T-helper 2 cell (primary cell): ENCODE data around the gene KCNQ1OT1.

Source experiments
- DNase-seq, 5 experiments: peaks; one replicate each; pipeline versions ENCODE4 v3.0.0 to v3.0.0-alpha.2; 2012 to 2022

Gene KCNQ1OT1

DNA sequence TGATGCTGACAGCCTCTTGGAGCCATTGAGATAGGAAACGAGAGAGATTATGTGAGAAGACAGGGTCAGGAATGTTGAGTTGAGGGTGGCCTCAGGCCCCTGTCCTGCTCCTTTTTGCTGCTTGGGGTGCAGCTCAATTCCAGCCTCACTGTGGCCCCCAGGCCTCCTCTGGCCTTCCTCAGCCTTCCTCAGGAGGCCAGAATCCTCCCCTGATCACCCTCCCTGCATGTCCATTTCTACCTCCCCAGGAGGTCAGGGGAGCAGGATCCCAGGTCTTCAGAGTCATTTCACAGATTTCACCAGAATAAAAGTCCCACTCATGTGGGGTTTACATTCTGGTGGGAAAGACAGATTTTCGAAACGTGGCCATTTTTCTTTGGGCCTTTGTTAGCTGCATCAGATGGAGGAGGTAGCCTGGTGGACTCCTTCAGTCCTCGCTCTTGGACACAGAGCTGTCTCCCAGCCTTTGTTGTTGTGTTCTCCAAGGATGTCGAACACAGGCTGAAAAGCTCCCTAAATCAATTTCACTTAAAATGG lies 2.2 kb upstream of the KCNQ1OT1 start:
- no peak for DNase-seq

GRCh38 chr11:2701230-2701629 lies 1.4 kb upstream of the KCNQ1OT1 start:
- no peak for DNase-seq

- DNase-seq: peak in 3 of 5 experiments; percentile 3 to 51 (median 14)
These were observed 819 bp upstream of the KCNQ1OT1 start for GRCh38 chr11:2700415-2701211.

DNA sequence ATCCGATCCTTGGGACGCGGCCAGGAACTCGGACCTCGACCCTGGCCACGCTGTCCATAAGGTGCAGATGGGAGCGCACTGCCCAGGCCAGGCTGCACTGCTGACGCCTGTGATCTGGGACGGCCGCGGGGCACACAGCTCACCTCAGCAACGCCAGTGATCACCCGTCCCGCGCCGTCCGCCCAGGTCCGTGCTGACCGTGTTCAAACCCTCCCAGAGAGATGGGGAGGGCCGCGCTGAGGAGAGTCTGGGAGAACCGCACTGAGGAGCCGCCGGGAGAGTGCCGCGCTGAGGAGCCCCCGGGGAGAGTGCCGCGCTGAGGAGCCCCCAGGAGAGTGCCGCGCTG lies 636 bp downstream of the KCNQ1OT1 start:
- peak in 1 of 5 experiments; percentile 15 for DNase-seq

- no peak for DNase-seq
These were observed 1.2 kb downstream of the KCNQ1OT1 start for GRCh38 chr11:2698386-2699184.

DNA sequence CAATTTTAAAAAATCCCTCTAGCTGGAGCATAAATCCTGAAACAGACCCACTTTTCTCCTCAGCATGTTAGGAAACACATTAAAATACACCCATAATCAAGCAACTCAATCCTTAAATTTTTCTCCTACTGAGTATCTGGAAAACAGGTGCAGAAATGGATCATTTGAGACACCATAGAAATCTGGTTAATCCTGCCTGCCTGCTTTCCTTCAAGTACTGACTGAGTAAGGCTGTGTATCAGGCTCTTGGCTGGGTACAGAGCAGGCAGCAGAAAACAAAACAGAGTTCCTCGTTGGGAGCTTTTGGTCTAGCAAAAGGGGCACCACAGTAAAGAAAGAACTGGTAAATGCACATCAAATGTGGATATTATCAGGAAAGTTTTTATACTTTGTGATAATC lies 1.9 kb downstream of the KCNQ1OT1 start:
- DNase-seq: no peak

GRCh38 chr11:2696455-2696854 lies 3.3 kb downstream of the KCNQ1OT1 start:
- DNase-seq: no peak

DNA sequence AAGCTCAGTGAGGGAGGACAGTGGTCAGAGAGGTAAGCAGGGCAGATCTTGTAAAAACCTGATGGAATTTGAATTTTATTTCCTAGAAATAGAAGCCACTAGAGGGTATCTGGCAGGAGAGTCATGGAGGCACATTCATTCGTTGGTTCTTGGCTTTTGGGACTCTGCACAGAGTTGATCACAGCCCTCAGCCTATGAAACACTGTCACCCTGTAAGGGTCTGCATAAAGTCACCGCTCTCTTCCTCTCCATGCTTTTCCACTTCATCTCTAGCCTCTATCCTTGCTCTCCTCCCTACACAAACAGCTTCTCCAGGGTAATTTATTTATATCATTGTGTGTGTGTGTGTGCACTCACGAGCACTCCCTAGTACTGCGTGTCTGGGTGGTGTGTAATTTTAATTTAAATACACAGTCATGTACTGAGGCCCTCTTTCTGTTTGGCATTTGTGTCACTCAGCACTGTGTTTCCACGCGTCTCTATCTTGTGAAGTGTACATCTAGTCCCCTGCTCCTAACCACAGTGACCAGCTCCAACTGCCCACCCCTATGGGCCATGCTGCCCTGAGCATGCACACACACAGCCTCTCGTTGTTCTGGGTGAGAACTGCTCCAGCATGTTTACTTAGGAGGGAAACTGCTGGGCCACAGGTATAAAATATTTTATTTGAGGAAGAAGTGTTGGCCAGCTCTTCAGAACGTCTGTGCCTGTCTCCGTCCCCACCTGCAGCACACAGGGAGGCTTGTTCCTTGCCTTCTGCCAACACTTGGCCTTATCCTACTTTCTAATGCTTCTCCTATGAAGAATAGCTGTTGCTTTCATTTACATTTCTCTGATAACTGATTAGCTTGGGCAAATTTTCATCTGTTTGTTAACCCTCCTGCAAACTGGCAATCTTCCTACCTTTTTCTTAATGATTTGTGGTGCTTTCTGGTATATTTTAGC lies 4.5 kb downstream of the KCNQ1OT1 start:
- DNase-seq: no peak

DNA sequence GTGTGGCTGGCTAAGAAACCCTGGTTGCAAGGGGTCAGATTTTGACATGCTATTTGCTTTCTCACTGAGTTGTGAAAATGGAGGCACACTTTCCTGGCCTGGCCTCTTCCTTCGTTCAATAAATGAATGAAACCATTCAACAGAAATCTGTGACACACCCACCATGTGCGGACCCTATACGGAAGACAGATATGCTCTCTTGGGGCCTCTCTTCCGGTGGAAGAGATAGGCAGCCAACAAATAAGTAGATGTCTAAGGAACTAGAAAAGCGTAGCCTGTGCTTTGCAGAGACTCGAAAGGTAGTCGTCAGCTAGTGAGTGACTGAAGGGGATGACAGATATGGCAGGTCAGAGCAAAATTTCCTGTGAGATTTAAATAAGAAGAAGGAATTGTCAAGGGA lies 5.3 kb downstream of the KCNQ1OT1 start:
- no peak for DNase-seq

- no peak for DNase-seq
These were observed 6.2 kb downstream of the KCNQ1OT1 start for GRCh38 chr11:2693271-2694261.

DNA sequence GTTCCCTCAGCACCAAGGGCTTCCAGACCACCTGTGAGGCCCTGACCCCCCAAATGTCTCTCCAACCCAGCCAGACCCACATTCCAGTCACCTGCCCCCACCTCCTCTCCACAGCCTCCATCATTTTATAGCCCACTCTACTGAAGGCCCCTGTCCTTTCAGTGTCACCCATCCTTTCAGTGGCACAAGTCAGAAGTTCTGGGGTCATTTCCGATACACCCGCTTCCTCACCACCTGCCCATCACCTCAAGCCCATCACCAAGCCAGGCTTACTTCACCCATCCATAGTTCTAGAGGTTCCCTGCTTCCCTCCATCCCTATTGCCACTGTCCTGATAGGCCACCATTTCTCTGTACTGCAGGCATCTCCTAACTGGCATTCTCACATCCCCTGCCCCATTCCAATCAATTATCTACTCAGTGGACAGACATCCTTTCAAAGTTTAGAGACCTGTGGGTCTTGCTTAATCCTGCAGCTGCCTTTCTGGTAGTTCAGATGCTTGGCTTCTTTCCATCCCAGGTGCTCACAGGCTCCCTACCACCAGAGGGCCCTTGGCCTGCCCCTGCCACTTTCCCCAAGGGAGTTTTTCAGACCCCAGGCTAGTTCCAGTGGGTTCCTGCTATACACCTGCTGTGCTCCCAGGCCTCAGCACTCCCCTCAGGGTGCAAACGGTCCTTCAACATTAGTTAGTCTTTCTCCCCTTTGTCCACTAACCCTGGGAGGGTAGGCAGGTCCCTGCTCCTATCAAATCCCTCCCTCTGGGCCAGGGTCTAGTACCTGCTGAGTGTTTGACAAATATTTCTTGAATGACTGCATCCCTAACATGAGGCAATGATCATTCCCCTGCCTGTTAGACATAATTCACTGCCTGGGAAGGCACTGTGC lies 7.6 kb downstream of the KCNQ1OT1 start:
- DNase-seq: no peak

DNA sequence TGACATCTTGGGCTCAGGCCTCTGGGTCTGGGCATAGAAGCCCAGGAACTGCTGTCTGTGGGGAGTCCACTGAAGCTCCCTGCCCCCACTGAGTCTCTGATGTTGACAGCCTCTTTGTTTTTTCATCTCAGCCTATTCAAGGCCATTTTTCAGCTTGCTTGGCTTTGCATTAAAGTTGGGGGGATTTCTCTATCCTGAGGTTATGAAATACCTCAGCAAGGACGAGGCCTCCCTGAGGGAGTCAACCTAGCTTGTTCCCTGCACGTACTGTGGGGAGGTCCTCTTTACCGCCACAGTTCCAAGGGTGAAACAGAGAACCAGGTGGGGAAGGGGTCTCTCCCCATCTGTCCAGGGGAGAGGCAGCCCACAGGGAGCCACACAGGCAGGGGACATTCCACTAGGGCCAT lies 8.4 kb downstream of the KCNQ1OT1 start:
- no peak for DNase-seq

GRCh38 chr11:2690596-2691354 lies 9.0 kb downstream of the KCNQ1OT1 start:
- DNase-seq: no peak

GRCh38 chr11:2689651-2690575 lies 9.9 kb downstream of the KCNQ1OT1 start:
- DNase-seq: no peak

- no peak for DNase-seq
These were observed 11.2 kb downstream of the KCNQ1OT1 start for GRCh38 chr11:2688381-2689231.

DNA sequence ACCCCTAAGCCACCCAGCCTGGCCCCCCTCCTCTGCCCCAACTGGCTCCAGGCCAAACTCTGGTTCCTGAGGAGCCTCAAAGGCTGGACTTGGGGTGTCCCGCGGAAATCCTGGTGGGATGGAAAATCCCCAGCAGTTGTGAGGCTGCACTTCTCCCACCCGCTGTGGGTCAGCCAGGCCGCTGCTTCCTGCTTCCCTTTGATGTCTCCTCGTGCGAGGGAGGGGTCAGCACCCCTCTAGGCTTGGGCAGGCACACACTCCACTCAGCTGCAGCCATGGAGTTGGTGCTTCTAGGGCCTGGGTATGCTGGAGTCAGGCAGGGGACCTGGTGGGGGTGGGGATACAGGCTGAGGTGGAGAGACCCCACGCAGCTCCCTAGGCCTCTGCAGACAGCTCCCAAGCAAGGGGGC lies 12.0 kb downstream of the KCNQ1OT1 start:
- no peak for DNase-seq

DNA sequence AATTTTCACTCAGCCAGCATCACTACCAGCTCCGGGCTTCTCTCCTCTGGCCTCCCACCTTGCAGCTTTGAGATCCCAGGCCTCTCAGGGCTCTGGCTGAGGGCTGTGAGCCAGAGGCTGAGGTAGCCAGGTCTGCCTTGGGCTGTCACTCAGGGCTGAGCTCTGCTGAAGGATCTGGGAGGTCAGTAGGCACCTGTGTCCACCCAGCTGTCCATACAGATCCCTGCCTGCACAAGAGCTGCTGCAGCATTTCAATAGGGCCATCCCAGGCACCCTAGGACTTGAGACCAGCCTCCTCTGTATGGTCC lies 12.6 kb downstream of the KCNQ1OT1 start:
- no peak for DNase-seq
